ENCODE measurements around the gene GALNS.

DNA sequence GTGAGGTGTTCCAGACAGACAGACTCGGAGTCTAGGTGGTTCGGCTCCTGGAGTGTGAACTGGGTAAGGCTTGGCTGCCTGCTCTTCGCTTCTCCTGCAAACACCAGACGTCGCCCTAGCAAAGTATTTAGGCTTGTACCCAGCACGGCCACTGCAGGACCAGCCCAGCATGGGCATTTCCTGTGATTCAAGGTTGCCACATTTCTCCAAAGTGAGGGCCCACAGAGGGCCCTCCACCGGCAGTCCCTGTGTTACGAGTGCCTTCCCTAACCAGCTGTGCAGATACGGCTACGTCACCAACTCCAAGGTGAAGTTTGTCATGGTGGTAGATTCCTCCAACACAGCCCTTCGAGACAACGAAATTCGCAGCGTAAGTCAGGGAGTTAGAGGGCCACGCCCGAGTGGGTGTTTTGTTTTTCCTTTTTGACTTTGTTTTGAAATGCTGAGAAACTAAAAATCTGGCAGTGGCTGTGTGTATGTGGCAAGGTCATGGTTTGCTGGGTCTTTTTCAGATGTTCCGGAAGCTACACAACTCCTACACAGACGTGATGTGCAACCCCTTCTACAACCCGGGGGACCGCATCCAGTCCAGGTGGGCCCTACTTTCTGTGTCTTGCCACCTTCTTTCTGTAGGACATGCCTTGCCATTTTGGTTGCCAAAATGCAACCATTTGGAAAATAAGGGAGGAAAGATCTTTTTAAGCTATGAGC, 2.8 kb upstream of the GALNS start:
- no peak for TF ChIP-seq CTCF (IDR thresholded peaks at IDR 0.05)
- no peak for TF ChIP-seq POLR2A (IDR thresholded peaks at IDR 0.05)

All from heart left ventricle (tissue), 13 donors.